ENCODE measurements around the gene ARL15. TPM values are rescaled to one million over a fixed set of nuclear protein-coding genes. Genes with fewer than 3 reads are reported as not detected.

The ARL15 gene
- total and polyA plus RNA-seq, 3 experiments from 2014 or later = 5.6 to 18.8 (median 6.5) TPM

- no peak overlapping the region for H3K27ac Mint-ChIP-seq
- Histone ChIP-seq H3K4me1 (ENCODE audit: insufficient read depth, low read length) (no peaks in the 10 kb centered on the region), H3K4me3 (ENCODE audit: low read length) (no peak overlapping the region), H3K36me3 (ENCODE audit: insufficient read depth, low read length) (no peaks in the 10 kb centered on the region), H3K27me3 (ENCODE audit: insufficient read depth, low read length, poor library complexity, severe bottlenecking) (no peaks in the 10 kb centered on the region), H3K9me3 (ENCODE audit: low read length) (no peaks in the 10 kb centered on the region), H3K27ac (ENCODE audit: low read depth, low read length) (no peak overlapping the region)
- peaks cover 0 to 4% (median 0%) of the 10 kb centered on the region in 3 donors for H3K4me1 Mint-ChIP-seq
- peaks cover 3 to 11% (median 8%) of the 10 kb centered on the region in 3 donors for H3K36me3 Mint-ChIP-seq
- DNase-seq = no peak
- POLR2A ChIA-PET = no interaction called here
- no peak overlapping the region for H3K4me3 Mint-ChIP-seq
- H3K27me3 Mint-ChIP-seq = no peaks in the 10 kb centered on the region
- no peaks in the 10 kb centered on the region for H3K9me3 Mint-ChIP-seq
- CTCF ChIA-PET = no interaction called here
Observed at GRCh38 chr5:54083851-54084250, 226.5 kb downstream of the ARL15 start.

GRCh38 chr5:54083245-54083644 is 227.1 kb downstream of the ARL15 start:
- Mint-ChIP-seq H3K36me3 (peaks cover 3 to 13% (median 8%) of the 10 kb centered on the region in 3 donors), H3K27me3 (no peaks in the 10 kb centered on the region), H3K4me1 (peaks cover 0 to 4% (median 0%) of the 10 kb centered on the region in 3 donors), H3K4me3 (no peak overlapping the region), H3K9me3 (no peaks in the 10 kb centered on the region), H3K27ac (no peak overlapping the region)
- Histone ChIP-seq H3K27me3 (ENCODE audit: insufficient read depth, low read length, poor library complexity, severe bottlenecking) (no peaks in the 10 kb centered on the region), H3K9me3 (ENCODE audit: low read length) (no peaks in the 10 kb centered on the region), H3K4me1 (ENCODE audit: insufficient read depth, low read length) (no peaks in the 10 kb centered on the region), H3K4me3 (ENCODE audit: low read length) (no peak overlapping the region), H3K36me3 (ENCODE audit: insufficient read depth, low read length) (no peaks in the 10 kb centered on the region), H3K27ac (ENCODE audit: low read depth, low read length) (no peak overlapping the region)
- DNase-seq = no peak
- CTCF ChIA-PET = no interaction called here
- POLR2A ChIA-PET = no interaction called here

GRCh38 chr5:54081415-54081814 is 229.0 kb downstream of the ARL15 start:
- no peaks in the 10 kb centered on the region for H3K36me3 ChIP-seq (ENCODE audit: insufficient read depth, low read length)
- H3K9me3 ChIP-seq (ENCODE audit: low read length) = no peaks in the 10 kb centered on the region
- Mint-ChIP-seq H3K36me3 (peaks cover 7 to 18% (median 15%) of the 10 kb centered on the region in 3 donors), H3K4me3 (no peak overlapping the region), H3K27me3 (no peaks in the 10 kb centered on the region), H3K4me1 (no peaks in the 10 kb centered on the region), H3K9me3 (no peaks in the 10 kb centered on the region), H3K27ac (no peak overlapping the region)
- no peak for DNase-seq
- POLR2A ChIA-PET = no interaction called here
- CTCF ChIA-PET = no interaction called here
- H3K27me3 ChIP-seq (ENCODE audit: insufficient read depth, low read length, poor library complexity, severe bottlenecking) = no peaks in the 10 kb centered on the region
- no peak overlapping the region for H3K4me3 ChIP-seq (ENCODE audit: low read length)
- no peak overlapping the region for H3K27ac ChIP-seq (ENCODE audit: low read depth, low read length)
- no peaks in the 10 kb centered on the region for H3K4me1 ChIP-seq (ENCODE audit: insufficient read depth, low read length)

GRCh38 chr5:54080831-54081230 is 229.5 kb downstream of the ARL15 start:
- Mint-ChIP-seq H3K27me3 (no peaks in the 10 kb centered on the region), H3K4me1 (no peaks in the 10 kb centered on the region), H3K9me3 (no peaks in the 10 kb centered on the region), H3K4me3 (no peak overlapping the region), H3K27ac (no peak overlapping the region), H3K36me3 (peaks cover 7 to 18% (median 16%) of the 10 kb centered on the region in 3 donors)
- Histone ChIP-seq H3K9me3 (ENCODE audit: low read length) (no peaks in the 10 kb centered on the region), H3K4me3 (ENCODE audit: low read length) (no peak overlapping the region), H3K4me1 (ENCODE audit: insufficient read depth, low read length) (no peaks in the 10 kb centered on the region), H3K36me3 (ENCODE audit: insufficient read depth, low read length) (no peaks in the 10 kb centered on the region), H3K27me3 (ENCODE audit: insufficient read depth, low read length, poor library complexity, severe bottlenecking) (no peaks in the 10 kb centered on the region), H3K27ac (ENCODE audit: low read depth, low read length) (no peak overlapping the region)
- ChIA-PET POLR2A (no interaction called here), CTCF (interaction anchor here (1.2 kb wide), 1 partner anchor 149 kb away, joined by 3 read pairs; no protein-coding TSS in a partner anchor)
- no peak for DNase-seq

GRCh38 chr5:54073735-54074134 is 236.6 kb downstream of the ARL15 start:
- Mint-ChIP-seq H3K36me3 (peaks cover 8 to 11% (median 8%) of the 10 kb centered on the region in 3 donors), H3K27me3 (no peaks in the 10 kb centered on the region), H3K9me3 (no peaks in the 10 kb centered on the region), H3K27ac (no peak overlapping the region), H3K4me3 (no peak overlapping the region), H3K4me1 (no peaks in the 10 kb centered on the region)
- no peaks in the 10 kb centered on the region for H3K4me1 ChIP-seq (ENCODE audit: insufficient read depth, low read length)
- H3K4me3 ChIP-seq (ENCODE audit: low read length) = no peak overlapping the region
- H3K9me3 ChIP-seq (ENCODE audit: low read length) = no peaks in the 10 kb centered on the region
- ChIA-PET POLR2A (no interaction called here), CTCF (interaction anchor here (1.1 kb wide), 1 partner anchor 10 kb away, joined by 3 read pairs; no protein-coding TSS in a partner anchor)
- DNase-seq = no peak
- no peaks in the 10 kb centered on the region for H3K36me3 ChIP-seq (ENCODE audit: insufficient read depth, low read length)
- H3K27me3 ChIP-seq (ENCODE audit: insufficient read depth, low read length, poor library complexity, severe bottlenecking) = no peaks in the 10 kb centered on the region
- H3K27ac ChIP-seq (ENCODE audit: low read depth, low read length) = no peak overlapping the region

- no peaks in the 10 kb centered on the region for H3K4me1 ChIP-seq (ENCODE audit: insufficient read depth, low read length)
- H3K27me3 ChIP-seq (ENCODE audit: insufficient read depth, low read length, poor library complexity, severe bottlenecking) = no peaks in the 10 kb centered on the region
- ChIA-PET POLR2A (no interaction called here), CTCF (interaction anchor here (1.1 kb wide), 1 partner anchor 9 kb away, joined by 3 read pairs; no protein-coding TSS in a partner anchor)
- DNase-seq = no peak
- H3K36me3 ChIP-seq (ENCODE audit: insufficient read depth, low read length) = no peaks in the 10 kb centered on the region
- H3K4me3 Mint-ChIP-seq = no peak overlapping the region
- no peaks in the 10 kb centered on the region for H3K9me3 ChIP-seq (ENCODE audit: low read length)
- H3K4me3 ChIP-seq (ENCODE audit: low read length) = no peak overlapping the region
- H3K27me3 Mint-ChIP-seq = no peaks in the 10 kb centered on the region
- H3K36me3 Mint-ChIP-seq = peaks cover 6 to 11% (median 8%) of the 10 kb centered on the region in 3 donors
- no peaks in the 10 kb centered on the region for H3K9me3 Mint-ChIP-seq
- no peak overlapping the region for H3K27ac Mint-ChIP-seq
- H3K27ac ChIP-seq (ENCODE audit: low read depth, low read length) = no peak overlapping the region
- no peaks in the 10 kb centered on the region for H3K4me1 Mint-ChIP-seq
Observed at GRCh38 chr5:54073131-54073530, 237.2 kb downstream of the ARL15 start.

GRCh38 chr5:54066433-54066832 is 243.9 kb downstream of the ARL15 start:
- Histone ChIP-seq H3K9me3 (ENCODE audit: low read length) (no peaks in the 10 kb centered on the region), H3K27ac (ENCODE audit: low read depth, low read length) (no peak overlapping the region), H3K27me3 (ENCODE audit: insufficient read depth, low read length, poor library complexity, severe bottlenecking) (no peaks in the 10 kb centered on the region), H3K4me3 (ENCODE audit: low read length) (no peak overlapping the region), H3K4me1 (ENCODE audit: insufficient read depth, low read length) (no peaks in the 10 kb centered on the region), H3K36me3 (ENCODE audit: insufficient read depth, low read length) (no peaks in the 10 kb centered on the region)
- no peaks in the 10 kb centered on the region for H3K9me3 Mint-ChIP-seq
- no peaks in the 10 kb centered on the region for H3K27me3 Mint-ChIP-seq
- ChIA-PET CTCF (no interaction called here), POLR2A (no interaction called here)
- no peak overlapping the region for H3K4me3 Mint-ChIP-seq
- H3K4me1 Mint-ChIP-seq = no peaks in the 10 kb centered on the region
- H3K36me3 Mint-ChIP-seq = peaks cover 7 to 16% (median 14%) of the 10 kb centered on the region in 3 donors
- no peak for DNase-seq
- no peak overlapping the region for H3K27ac Mint-ChIP-seq

- H3K36me3 Mint-ChIP-seq = peaks cover 14 to 20% (median 19%) of the 10 kb centered on the region in 3 donors
- Histone ChIP-seq H3K4me1 (ENCODE audit: insufficient read depth, low read length) (no peaks in the 10 kb centered on the region), H3K27ac (ENCODE audit: low read depth, low read length) (no peak overlapping the region), H3K36me3 (ENCODE audit: insufficient read depth, low read length) (no peaks in the 10 kb centered on the region), H3K27me3 (ENCODE audit: insufficient read depth, low read length, poor library complexity, severe bottlenecking) (no peaks in the 10 kb centered on the region), H3K9me3 (ENCODE audit: low read length) (no peaks in the 10 kb centered on the region), H3K4me3 (ENCODE audit: low read length) (no peak overlapping the region)
- H3K9me3 Mint-ChIP-seq = no peaks in the 10 kb centered on the region
- no peaks in the 10 kb centered on the region for H3K27me3 Mint-ChIP-seq
- H3K4me3 Mint-ChIP-seq = no peak overlapping the region
- no peaks in the 10 kb centered on the region for H3K4me1 Mint-ChIP-seq
- no peak overlapping the region for H3K27ac Mint-ChIP-seq
- POLR2A ChIA-PET = interaction anchor here (0.7 kb wide), 1 partner anchor 24 kb away, joined by 3 read pairs; no protein-coding TSS in a partner anchor
- CTCF ChIA-PET = interaction anchor here (0.8 to 1.2 kb wide), 2 partner anchors 10 to 14 kb away, joined by 3 read pairs; no protein-coding TSS in a partner anchor
- DNase-seq = no peak
Observed at GRCh38 chr5:54063817-54064216, 246.6 kb downstream of the ARL15 start.

Measured in CD8-positive, alpha-beta memory T cell (primary cell).